ENCODE measurements around the gene PLAA. TPM values are rescaled to one million over a fixed set of nuclear protein-coding genes. Genes with fewer than 3 reads are reported as not detected.

PLAA gene
- total RNA-seq, 1 donor from 2014 or later: 34.8 TPM

GRCh38 chr9:26925609-26926008 lies 21.4 kb downstream of the PLAA start:
- Histone ChIP-seq H3K27me3 (ENCODE audit: control insufficient read depth, insufficient read depth, low read length) (no peaks in the 10 kb centered on the region), H3K36me3 (ENCODE audit: control insufficient read depth, insufficient read depth, low read length) (no peaks in the 10 kb centered on the region), H3K4me3 (ENCODE audit: low read depth, low read length) (no peak overlapping the region)
- no peak for TF ChIP-seq CTCF (IDR thresholded peaks at IDR 0.05; ENCODE audit: insufficient read depth, low read length, poor library complexity, severe bottlenecking)
- DNase-seq (ENCODE audit: low read depth): no peak

GRCh38 chr9:26919698-26920097 lies 27.3 kb downstream of the PLAA start:
- Histone ChIP-seq H3K36me3 (ENCODE audit: control insufficient read depth, insufficient read depth, low read length) (peaks cover 1% of the 10 kb centered on the region), H3K27me3 (ENCODE audit: control insufficient read depth, insufficient read depth, low read length) (no peaks in the 10 kb centered on the region), H3K4me3 (ENCODE audit: low read depth, low read length) (no peak overlapping the region)
- DNase-seq (ENCODE audit: low read depth): no peak
- TF ChIP-seq CTCF (IDR thresholded peaks at IDR 0.05; ENCODE audit: insufficient read depth, low read length, poor library complexity, severe bottlenecking): no peak

GRCh38 chr9:26913138-26913668 lies 33.8 kb downstream of the PLAA start:
- H3K4me3 ChIP-seq (ENCODE audit: low read depth, low read length): no peak overlapping the region
- H3K27me3 ChIP-seq (ENCODE audit: control insufficient read depth, insufficient read depth, low read length): no peaks in the 10 kb centered on the region
- no peaks in the 10 kb centered on the region for H3K36me3 ChIP-seq (ENCODE audit: control insufficient read depth, insufficient read depth, low read length)
- DNase-seq (ENCODE audit: low read depth): no peak
- TF ChIP-seq CTCF (IDR thresholded peaks at IDR 0.05; ENCODE audit: insufficient read depth, low read length, poor library complexity, severe bottlenecking): no peak

GRCh38 chr9:26904671-26905070 lies 42.4 kb downstream of the PLAA start:
- DNase-seq (ENCODE audit: low read depth): no peak
- H3K4me3 ChIP-seq (ENCODE audit: low read depth, low read length): no peak overlapping the region
- H3K36me3 ChIP-seq (ENCODE audit: control insufficient read depth, insufficient read depth, low read length): no peaks in the 10 kb centered on the region
- no peaks in the 10 kb centered on the region for H3K27me3 ChIP-seq (ENCODE audit: control insufficient read depth, insufficient read depth, low read length)
- no peak for TF ChIP-seq CTCF (IDR thresholded peaks at IDR 0.05; ENCODE audit: insufficient read depth, low read length, poor library complexity, severe bottlenecking)

- Histone ChIP-seq H3K4me3 (ENCODE audit: low read depth, low read length) (no peak overlapping the region), H3K27me3 (ENCODE audit: control insufficient read depth, insufficient read depth, low read length) (no peaks in the 10 kb centered on the region), H3K36me3 (ENCODE audit: control insufficient read depth, insufficient read depth, low read length) (no peaks in the 10 kb centered on the region)
- no peak for DNase-seq (ENCODE audit: low read depth)
- no peak for TF ChIP-seq CTCF (IDR thresholded peaks at IDR 0.05; ENCODE audit: insufficient read depth, low read length, poor library complexity, severe bottlenecking)
These were observed 43.0 kb downstream of the PLAA start for GRCh38 chr9:26904070-26904469.

GRCh38 chr9:26893030-26893676 lies 53.9 kb downstream of the PLAA start:
- TF ChIP-seq CTCF (IDR thresholded peaks at IDR 0.05; ENCODE audit: insufficient read depth, low read length, poor library complexity, severe bottlenecking): no peak
- H3K36me3 ChIP-seq (ENCODE audit: control insufficient read depth, insufficient read depth, low read length): no peaks in the 10 kb centered on the region
- peak overlapping the region; percentile 92 for H3K4me3 ChIP-seq (ENCODE audit: low read depth, low read length)
- DNase-seq (ENCODE audit: low read depth): no peak
- H3K27me3 ChIP-seq (ENCODE audit: control insufficient read depth, insufficient read depth, low read length): no peaks in the 10 kb centered on the region

Measured in kidney epithelial cell (primary cell).